H1 (cell line): ENCODE data around the gene SNX12. TPM values are rescaled to one million over a fixed set of nuclear protein-coding genes. Genes with fewer than 3 reads are reported as not detected.

Experiments
- CTCF ChIA-PET: fragments of 300-600 bp; sonication (Branson Sonifier 250); formaldehyde crosslinking; loops from one replicate; lab custom pipeline; 2021; ENCODE audit not compliant: partially characterized antibody; lab: Charles Lee
- POLR2A ChIA-PET: fragments of 300-600 bp; sonication (Branson Sonifier 250); formaldehyde crosslinking; loops from one replicate; lab custom pipeline; 2021; ENCODE audit warnings: inconsistent platforms; ENCODE audit not compliant: partially characterized antibody; lab: Charles Lee
- DNase-seq, 2 experiments: peaks; one replicate each; pipeline versions ENCODE4 v3.0.0 to v3.0.0-alpha.2; 2010 to 2022; ENCODE audit warnings: low spot score in 2 of 2, low read depth in 1 of 2, mixed read lengths in 1 of 2
- FAIRE-seq: peaks from 2 replicates; lab custom pipeline; 2011; peaks lifted over from hg19 to GRCh38; lab: Jason Lieb, UNC
- H2AFZ ChIP-seq: 2 replicates; pipeline ENCODE4 v1.8.1; 2012; ENCODE audit warnings: low read length, inconsistent platforms
- H2AK5ac ChIP-seq: 2 replicates; pipeline ENCODE4 v1.6.1; 2013; ENCODE audit warnings: low read depth, low read length
- H2BK120ac ChIP-seq: replicated peaks from 2 replicates; pipeline ENCODE3; 2013; ENCODE audit warnings: low read depth, low read length, inconsistent platforms
- H2BK12ac ChIP-seq: 2 replicates; pipeline ENCODE4 v1.6.1; 2013; ENCODE audit warnings: low read depth, low read length
- H2BK15ac ChIP-seq: 2 replicates; pipeline ENCODE4 v1.6.1; 2013; ENCODE audit warnings: low read length
- H2BK20ac ChIP-seq: 2 replicates; pipeline ENCODE4 v1.6.1; 2013; ENCODE audit warnings: low read length
- H2BK5ac ChIP-seq: 2 replicates; pipeline ENCODE4 v1.6.1; 2013; ENCODE audit warnings: low read depth, low read length
- H3K14ac ChIP-seq: 2 replicates; pipeline ENCODE4 v1.6.1; 2013; ENCODE audit warnings: inconsistent platforms; ENCODE audit not compliant: insufficient read length
- H3K18ac ChIP-seq: 2 replicates; pipeline ENCODE4 v1.6.1; 2013; ENCODE audit warnings: low read length; ENCODE audit errors: extremely low read depth
- H3K23ac ChIP-seq: 2 replicates; pipeline ENCODE4 v1.6.1; 2013; ENCODE audit warnings: inconsistent platforms; ENCODE audit not compliant: insufficient read length
- H3K23me2 ChIP-seq: 2 replicates; pipeline ENCODE4 v1.6.1; 2013; ENCODE audit warnings: low read depth, low read length
- H3K27ac ChIP-seq: 2 replicates; pipeline ENCODE4 v1.6.1; 2011; ENCODE audit warnings: low read depth, low read length, inconsistent platforms
- H3K27me3 ChIP-seq, 4 experiments: replicated peaks in 1 of 4; 1 replicate in 1 of 4; 2 replicates in 3 of 4; pipeline versions ENCODE4 v1.6.1 to v1.8.1; 2011 to 2013; ENCODE audit warnings: low read length in 3 of 4, mild to moderate bottlenecking in 3 of 4, inconsistent platforms in 2 of 4, mixed read lengths in 2 of 4, moderate library complexity in 1 of 4; ENCODE audit not compliant: control insufficient read depth in 3 of 4, insufficient read depth in 3 of 4; ENCODE audit errors: extremely low read depth in 1 of 4
- H3K36me3 ChIP-seq, 4 experiments: 2 replicates each; pipeline versions ENCODE4 v1.6.1 to v1.8.1; 2011 to 2013; ENCODE audit warnings: mild to moderate bottlenecking in 4 of 4, low read length in 3 of 4, moderate library complexity in 2 of 4, control low read depth in 1 of 4, inconsistent platforms in 1 of 4; ENCODE audit not compliant: insufficient read depth in 4 of 4, control insufficient read depth in 2 of 4
- H3K4ac ChIP-seq: replicated peaks from 2 replicates; pipeline ENCODE3; 2013; ENCODE audit warnings: low read length, low read depth, mixed read lengths, inconsistent platforms; ENCODE audit not compliant: insufficient read length
- H3K4me1 ChIP-seq, 4 experiments: replicated peaks in 1 of 4; 1 replicate in 1 of 4; 2 replicates in 3 of 4; pipeline versions ENCODE4 v1.6.1 to v1.8.1; 2011 to 2013; ENCODE audit warnings: low read length in 3 of 4, inconsistent platforms in 2 of 4, mixed read lengths in 1 of 4; ENCODE audit not compliant: insufficient read depth in 4 of 4, control insufficient read depth in 3 of 4
- H3K4me2 ChIP-seq, 2 experiments: 2 replicates each; pipeline versions ENCODE4 v1.6.1 to v1.8.1; 2011 to 2013; ENCODE audit warnings: low read depth in 2 of 2, low read length in 2 of 2, control low read depth in 1 of 2, inconsistent platforms in 1 of 2, mild to moderate bottlenecking in 1 of 2; ENCODE audit not compliant: insufficient read depth in 1 of 2
- H3K4me3 ChIP-seq, 4 experiments: fragments of 200-600, 300-600 bp in 1 of 4; sonication (generic), shearing (Covaris generic), sonication (Bioruptor Twin) in 1 of 4; 2 replicates each; pipeline versions ENCODE4 v1.5.1 to v1.8.1; 2011 to 2016; ENCODE audit warnings: low read length in 4 of 4, low read depth in 3 of 4, control low read depth in 2 of 4, inconsistent platforms in 2 of 4, mild to moderate bottlenecking in 2 of 4, mixed read lengths in 1 of 4, moderate library complexity in 1 of 4; ENCODE audit not compliant: insufficient read depth in 2 of 4; ENCODE audit errors: extremely low read depth in 1 of 4
- H3K56ac ChIP-seq: replicated peaks from 2 replicates; pipeline ENCODE3; 2013; ENCODE audit warnings: low read depth, mild to moderate bottlenecking, mixed read lengths, low read length, inconsistent platforms; ENCODE audit not compliant: insufficient read length
- H3K79me1 ChIP-seq: 2 replicates; pipeline ENCODE4 v1.6.1; 2013; ENCODE audit warnings: low read depth, low read length, control low read depth
- H3K79me2 ChIP-seq, 2 experiments: 2 replicates each; pipeline versions ENCODE4 v1.6.1 to v1.8.1; 2012 to 2013; ENCODE audit warnings: low read length in 2 of 2, mild to moderate bottlenecking in 2 of 2, inconsistent platforms in 1 of 2; ENCODE audit not compliant: insufficient read depth in 2 of 2, control insufficient read depth in 1 of 2
- H3K9ac ChIP-seq, 4 experiments: replicated peaks in 1 of 4; 1 replicate in 1 of 4; 2 replicates in 3 of 4; pipeline versions ENCODE4 v1.6.1 to v1.8.1; 2011 to 2013; ENCODE audit warnings: low read depth in 3 of 4, low read length in 3 of 4, control low read depth in 2 of 4, mild to moderate bottlenecking in 2 of 4, moderate library complexity in 2 of 4, inconsistent platforms in 1 of 4; ENCODE audit errors: extremely low read depth in 1 of 4
- H3K9me3 ChIP-seq, 2 experiments: 2 replicates each; pipeline versions ENCODE4 v1.6.1 to v1.8.1; 2012 to 2013; ENCODE audit warnings: mild to moderate bottlenecking in 2 of 2, moderate library complexity in 2 of 2, control low read depth in 1 of 2, inconsistent platforms in 1 of 2, low read depth in 1 of 2, low read length in 1 of 2, mixed read lengths in 1 of 2; ENCODE audit not compliant: insufficient read depth in 2 of 2
- H4K20me1 ChIP-seq, 2 experiments: replicated peaks in 1 of 2; 2 replicates each; pipeline versions ENCODE3 to v1.8.1; 2011 to 2013; ENCODE audit warnings: inconsistent platforms in 2 of 2, low read length in 2 of 2, mild to moderate bottlenecking in 1 of 2; ENCODE audit not compliant: insufficient read depth in 2 of 2, control insufficient read depth in 1 of 2
- H4K5ac ChIP-seq: 2 replicates; pipeline ENCODE4 v1.6.1; 2013; ENCODE audit warnings: low read length, low read depth, mixed read lengths, inconsistent platforms; ENCODE audit not compliant: insufficient read length
- H4K8ac ChIP-seq: 2 replicates; pipeline ENCODE4 v1.8.0; 2013; ENCODE audit warnings: mild to moderate bottlenecking, moderate library complexity, low read length, inconsistent platforms; ENCODE audit not compliant: insufficient read depth; ENCODE audit errors: extremely low read depth
- H4K91ac ChIP-seq: replicated peaks from 2 replicates; pipeline ENCODE3; 2013; ENCODE audit warnings: low read length, mixed read lengths, inconsistent platforms; ENCODE audit not compliant: insufficient read length
- CTBP2 ChIP-seq: IDR thresholded peaks from 2 replicates; pipeline ENCODE4 v1.7.0; 2011; ENCODE audit warnings: borderline replicate concordance, mild to moderate bottlenecking, moderate library complexity, mixed read lengths, low read length; ENCODE audit not compliant: insufficient read depth, insufficient read length
- GABPA ChIP-seq: IDR thresholded peaks from 2 replicates; pipeline ENCODE4 v1.6.1; 2011; ENCODE audit warnings: mild to moderate bottlenecking, low read length, moderate library complexity, borderline replicate concordance; ENCODE audit not compliant: insufficient read depth
- KDM1A ChIP-seq: fragments of 200-600, 300-600 bp; sonication (generic); IDR thresholded peaks from 2 replicates; pipeline ENCODE4 v1.7.1; 2016; ENCODE audit warnings: mild to moderate bottlenecking, low read length, borderline replicate concordance
- NRF1 ChIP-seq: IDR thresholded peaks from 2 replicates; pipeline ENCODE4 v1.6.1; 2011; ENCODE audit warnings: mild to moderate bottlenecking, low read depth, low read length, improper control_type of control experiment
- RAD21 ChIP-seq, 2 experiments: IDR thresholded peaks in 1 of 2; conservative IDR thresholded peaks in 1 of 2; 2 replicates each; pipeline ENCODE4 v1.6.1; 2011; ENCODE audit warnings: low read depth in 2 of 2, low read length in 2 of 2, improper control_type of control experiment in 1 of 2, inconsistent platforms in 1 of 2, mild to moderate bottlenecking in 1 of 2, moderate library complexity in 1 of 2
- RXRA ChIP-seq: IDR thresholded peaks from 2 replicates; pipeline ENCODE4 v1.6.1; 2011; ENCODE audit warnings: low read depth, mild to moderate bottlenecking, low read length, moderate library complexity; ENCODE audit not compliant: insufficient read depth
- WGBS, 2 experiments: shearing (Covaris generic) in 1 of 2; methylation state at CpG; one replicate each; pipeline versions ENCODE4 v1.1.6 to v1.1.7; 2013 to 2015; ENCODE audit warnings: low lambda C conversion rate in 2 of 2, mixed read lengths in 2 of 2, inconsistent platforms in 1 of 2, low coverage in 1 of 2, missing lambda C conversion rate in 1 of 2; ENCODE audit not compliant: insufficient replicate concordance in 2 of 2, insufficient coverage in 1 of 2, insufficient read length in 1 of 2; ENCODE audit errors: extremely low coverage in 1 of 2, missing lambda C conversion rate in 1 of 2; 5-methylcytosine and 5-hydroxymethylcytosine counted together
- polyA plus RNA-seq, 7 experiments: library from polyadenylated mRNA; depleted of rRNA in 3 of 7; stranded (reverse) in 5 of 7; unstranded in 2 of 7; fragments of >200 nt in 5 of 7; fragments of 200-250 nt in 2 of 7; gene quantifications; 1 replicate in 5 of 7; 2 replicates in 1 of 7; 4 replicates in 1 of 7; pipeline versions ENCODE4 v1.2.1 to v1.2.3, GENCODE V29; 2011 to 2013; ENCODE audit warnings: missing spikeins in 2 of 7, mixed read lengths in 2 of 7
- total RNA-seq: library from RNA; stranded (reverse); fragmentation: NEBNext Ultra II Directional; extraction: Animal tissue kit (Norgen Biotek cat#: 25700); gene quantifications from 2 replicates; pipeline ENCODE4 v1.2.1, GENCODE V29; 2021

SNX12 gene
- total and polyA plus RNA-seq, 2 of the 8 experiments (the other 6 are each of a cell fraction or from before 2014, with no cell fraction given): 72.1 to 74.2 TPM

DNA sequence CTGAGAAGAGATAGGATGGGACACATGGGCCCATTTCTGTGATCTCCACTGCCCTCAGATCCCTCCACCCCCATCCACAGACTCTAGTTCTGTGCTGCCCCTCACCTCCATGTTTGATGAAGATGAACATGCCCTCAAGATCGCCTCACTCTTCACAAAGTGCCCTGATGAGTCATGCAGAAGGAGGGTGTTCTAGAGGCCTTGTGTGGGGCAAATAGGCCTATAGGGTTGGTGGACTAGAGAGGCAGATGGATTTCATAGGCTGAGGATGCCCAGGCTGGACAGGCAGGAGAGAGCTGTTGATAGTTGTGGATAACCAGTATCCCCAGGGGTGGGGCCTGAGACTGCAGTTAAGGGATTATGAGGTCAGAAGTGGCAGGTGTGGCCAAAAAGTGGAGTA lies 38.3 kb upstream of the SNX12 start, which contains the start of gene CXorf65:
Gene CXorf65, minus strand, starts transcription at position 314 of the 400 bp plus-strand sequence. Its CDS starts 184 bp downstream, at position 130.
- no peak within 1 kb of the TSS for H2BK15ac ChIP-seq
- DNase-seq (no peak), FAIRE-seq (no peak)
- no peak within 1 kb of the TSS for H4K91ac ChIP-seq
- H3K4me2 ChIP-seq: no peak within 1 kb of the TSS
- no peaks in the 10 kb centered on the region for H3K79me2 ChIP-seq
- H2BK120ac ChIP-seq: no peak within 1 kb of the TSS
- H2BK12ac ChIP-seq: no peak within 1 kb of the TSS
- no peak within 1 kb of the TSS for H3K27ac ChIP-seq
- H3K4ac ChIP-seq: no peak within 1 kb of the TSS
- H3K23me2 ChIP-seq: peaks cover 2% of the 10 kb centered on the region; the same call in 1 of the 2 replicates
- CTCF ChIA-PET: no interaction called here
- TF ChIP-seq RAD21 (IDR thresholded peaks at IDR 0.05 in 1 of 2, conservative IDR thresholded peaks at IDR 0.05 in 1 of 2; ENCODE audit: low read depth in 2 of 2, low read length in 2 of 2): no peak
- no peak for TF ChIP-seq CTBP2
- TF ChIP-seq GABPA: no peak
- TF ChIP-seq RXRA: no peak
- no peak for TF ChIP-seq NRF1
- TF ChIP-seq KDM1A: no peak
- TF ChIP-seq, all 59 proteins: peak for 0
- no peak within 1 kb of the TSS for H3K4me3 ChIP-seq
- peaks cover 2 to 23% (median 8%) of the 10 kb centered on the region in 4 experiments; a peak in 3 of 7 replicates for H3K4me1 ChIP-seq
- no peak within 1 kb of the TSS for H2BK5ac ChIP-seq
- H3K9ac ChIP-seq: no peak within 1 kb of the TSS
- peaks cover 0 to 2% (median 0%) of the 10 kb centered on the region in 4 experiments; a peak in 2 of 7 replicates for H3K27me3 ChIP-seq
- H4K5ac ChIP-seq: no peak within 1 kb of the TSS
- H4K20me1 ChIP-seq: no peaks in the 10 kb centered on the region
- WGBS, 2 experiments: 86% methylated on average over 1 of the region's 1 CpG; no CpG with 5 or more reads in 1 of the 2 experiments
- POLR2A ChIA-PET: no interaction called here
- H3K18ac ChIP-seq: no peak within 1 kb of the TSS
- H2BK20ac ChIP-seq: no peak within 1 kb of the TSS
- H2AK5ac ChIP-seq: no peak within 1 kb of the TSS
- H3K23ac ChIP-seq: no peak within 1 kb of the TSS
- H3K14ac ChIP-seq: no peak within 1 kb of the TSS
- H3K56ac ChIP-seq: no peak within 1 kb of the TSS
- H4K8ac ChIP-seq: no peak within 1 kb of the TSS
- H2AFZ ChIP-seq: no peak within 1 kb of the TSS
- no peaks in the 10 kb centered on the region for H3K79me1 ChIP-seq
- no peaks in the 10 kb centered on the region for H3K9me3 ChIP-seq
- H3K36me3 ChIP-seq: peaks cover 0 to 3% (median 0%) of the 10 kb centered on the region in 4 experiments; a peak in 1 of 8 replicates
